Stimulated activated naive B cell treated with anti-CD40 and anti-IgM and Interleukin-4, amounts not matched to agents 10 μg/mL and 1 μg/mL and 100 μg/mL, for 72 hours (primary cell): ENCODE data around the gene KCNQ2.
A peak's percentile ranks its signal among the peaks of the same experiment; 100 is the strongest.

Source experiments
- ATAC-seq, 2 donors: fragments of 150-1000 bp; cut with Tn5 transposase; replicated peaks; 2 replicates each; pipeline ENCODE4 v1.10.0; 2021; ENCODE audit warnings: moderate library complexity in 1 of 2
- DNase-seq: peaks from one replicate; pipeline ENCODE4 v3.0.0; 2021
- H3K27ac Mint-ChIP-seq: one replicate; pipeline ENCODE4 v1.8.0; 2022; ENCODE audit warnings: mild to moderate bottlenecking, mixed read lengths
- H3K27me3 Mint-ChIP-seq, 2 donors: one replicate each; pipeline ENCODE4 v1.8.0; 2022; ENCODE audit warnings: mixed read lengths in 2 of 2
- H3K36me3 Mint-ChIP-seq, 2 donors: one replicate each; pipeline ENCODE4 v1.8.0; 2022; ENCODE audit warnings: mixed read lengths in 2 of 2, mild to moderate bottlenecking in 1 of 2
- H3K4me1 Mint-ChIP-seq, 2 donors: one replicate each; pipeline ENCODE4 v1.8.0; 2022; ENCODE audit warnings: mixed read lengths in 2 of 2, mild to moderate bottlenecking in 1 of 2
- H3K4me3 Mint-ChIP-seq, 2 donors: one replicate each; pipeline ENCODE4 v1.8.0; 2022; ENCODE audit warnings: mild to moderate bottlenecking in 2 of 2, mixed read lengths in 2 of 2, moderate library complexity in 1 of 2
- H3K9me3 Mint-ChIP-seq, 2 donors: one replicate each; pipeline ENCODE4 v1.8.0; 2022; ENCODE audit warnings: mixed read lengths in 2 of 2, mild to moderate bottlenecking in 1 of 2

KCNQ2 gene

DNA sequence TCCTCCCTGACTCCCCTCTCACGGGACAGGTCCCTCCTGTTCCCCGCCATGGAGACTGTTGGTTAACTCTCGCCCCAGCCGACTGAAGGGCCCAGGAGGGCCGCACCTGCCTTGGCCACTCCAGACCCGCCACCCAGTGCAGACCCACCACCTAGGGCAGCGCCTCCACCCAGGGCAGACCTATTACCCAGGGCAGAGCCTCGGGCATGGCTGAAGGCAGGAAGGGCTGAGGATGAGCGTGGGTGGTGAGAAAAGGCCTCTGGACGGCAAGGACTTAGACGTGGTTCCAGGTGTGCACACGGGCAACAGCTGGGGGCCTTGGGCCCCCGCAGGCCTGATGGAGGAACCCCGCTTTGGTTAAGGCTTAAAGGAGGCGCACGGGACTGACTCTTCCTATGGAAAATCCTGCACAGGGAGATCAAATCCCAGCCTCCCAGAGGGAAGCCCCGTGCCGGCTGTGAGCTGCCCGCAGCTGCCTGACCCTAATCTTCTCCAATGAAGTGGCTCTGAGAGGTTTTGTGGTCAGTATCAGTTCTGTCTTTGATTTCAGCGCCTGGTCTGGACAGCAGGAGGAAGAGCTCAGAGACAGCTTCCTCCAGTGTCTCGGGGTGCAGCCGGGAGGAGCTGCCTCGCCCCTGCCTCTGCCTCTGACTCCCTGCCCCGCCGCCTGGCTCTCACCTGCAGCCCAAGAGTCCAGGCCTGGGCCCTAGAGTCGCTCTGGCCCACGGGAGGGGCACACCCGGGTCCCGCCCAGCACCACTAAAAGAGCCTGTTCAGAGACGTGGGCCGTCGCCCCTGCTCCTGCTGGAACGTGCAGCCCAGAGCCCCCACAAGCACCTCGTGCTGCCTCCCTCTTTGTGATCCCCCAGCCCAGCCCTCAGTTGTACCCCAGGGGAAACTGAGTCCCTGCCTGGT is 99.2 kb downstream of the KCNQ2 start:
- H3K27me3 Mint-ChIP-seq = peaks cover 27 to 48% of the 10 kb centered on the region in 2 donors
- no peak overlapping the region for H3K27ac Mint-ChIP-seq
- no peak overlapping the region for H3K4me3 Mint-ChIP-seq
- DNase-seq = no peak
- H3K36me3 Mint-ChIP-seq = no peaks in the 10 kb centered on the region
- H3K4me1 Mint-ChIP-seq = no peaks in the 10 kb centered on the region
- no peaks in the 10 kb centered on the region for H3K9me3 Mint-ChIP-seq
- no peak for ATAC-seq

DNA sequence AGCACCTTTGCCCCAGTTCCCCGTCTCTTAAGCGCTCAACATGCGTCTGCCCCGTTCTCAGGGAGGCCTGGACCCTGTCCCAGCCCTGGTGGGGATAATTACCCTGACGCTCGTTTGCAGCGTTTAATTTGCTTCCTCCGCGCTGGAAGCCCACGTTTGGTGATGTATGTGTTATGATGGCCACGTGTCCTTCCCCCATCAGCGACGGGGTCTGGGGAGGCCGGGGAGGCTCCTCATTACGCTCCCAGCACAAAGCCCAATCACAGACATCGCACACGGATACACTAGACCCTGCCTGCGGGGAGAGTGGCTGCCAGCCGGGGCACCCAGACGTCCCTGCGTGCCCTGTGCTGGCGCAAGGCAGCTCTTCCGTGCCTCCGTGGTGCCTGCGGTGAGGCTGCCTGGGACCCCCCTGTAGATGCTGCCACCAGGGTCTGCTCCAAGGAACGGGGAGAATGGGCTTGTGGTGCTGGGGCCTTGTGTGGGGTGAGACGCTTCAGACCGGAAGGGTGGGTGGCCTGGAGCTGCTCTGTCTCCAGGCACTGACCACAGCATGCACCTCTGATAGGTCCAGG is 101.1 kb downstream of the KCNQ2 start:
- no peak overlapping the region for H3K27ac Mint-ChIP-seq
- H3K36me3 Mint-ChIP-seq = no peaks in the 10 kb centered on the region
- ATAC-seq (no peak), DNase-seq (no peak)
- no peaks in the 10 kb centered on the region for H3K9me3 Mint-ChIP-seq
- H3K4me3 Mint-ChIP-seq = no peak overlapping the region
- peaks cover 19 to 46% of the 10 kb centered on the region in 2 donors for H3K27me3 Mint-ChIP-seq
- H3K4me1 Mint-ChIP-seq = no peaks in the 10 kb centered on the region

DNA sequence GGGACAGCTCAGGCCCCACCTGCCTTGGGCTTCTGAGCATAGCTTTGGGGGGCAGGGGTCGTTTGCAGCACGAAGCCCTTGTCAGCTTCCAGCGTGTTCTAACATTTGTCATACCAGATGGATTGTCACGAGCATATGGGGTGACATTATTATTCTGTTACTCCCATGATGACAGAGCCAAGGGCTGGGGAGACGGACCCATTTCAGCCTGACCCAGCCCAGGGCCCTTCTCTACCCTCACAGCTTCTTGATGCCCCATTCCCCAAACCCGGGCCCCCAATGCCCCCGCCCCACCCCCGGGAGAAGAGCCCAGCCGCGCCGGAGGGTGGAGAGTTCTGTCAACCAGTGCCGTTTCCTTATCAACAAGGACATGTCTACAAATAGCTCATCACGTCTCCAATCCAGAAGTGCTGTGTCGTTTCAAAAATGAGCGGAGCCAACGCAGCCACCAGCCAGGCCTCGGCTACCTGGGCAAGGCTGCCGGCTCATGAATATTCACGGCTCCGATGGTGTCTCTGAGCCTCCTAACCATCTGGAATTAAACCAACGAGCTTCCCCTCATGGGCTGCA is 101.8 kb downstream of the KCNQ2 start:
- Mint-ChIP-seq H3K4me3 (no peak overlapping the region), H3K9me3 (no peaks in the 10 kb centered on the region), H3K4me1 (no peaks in the 10 kb centered on the region)

DNA sequence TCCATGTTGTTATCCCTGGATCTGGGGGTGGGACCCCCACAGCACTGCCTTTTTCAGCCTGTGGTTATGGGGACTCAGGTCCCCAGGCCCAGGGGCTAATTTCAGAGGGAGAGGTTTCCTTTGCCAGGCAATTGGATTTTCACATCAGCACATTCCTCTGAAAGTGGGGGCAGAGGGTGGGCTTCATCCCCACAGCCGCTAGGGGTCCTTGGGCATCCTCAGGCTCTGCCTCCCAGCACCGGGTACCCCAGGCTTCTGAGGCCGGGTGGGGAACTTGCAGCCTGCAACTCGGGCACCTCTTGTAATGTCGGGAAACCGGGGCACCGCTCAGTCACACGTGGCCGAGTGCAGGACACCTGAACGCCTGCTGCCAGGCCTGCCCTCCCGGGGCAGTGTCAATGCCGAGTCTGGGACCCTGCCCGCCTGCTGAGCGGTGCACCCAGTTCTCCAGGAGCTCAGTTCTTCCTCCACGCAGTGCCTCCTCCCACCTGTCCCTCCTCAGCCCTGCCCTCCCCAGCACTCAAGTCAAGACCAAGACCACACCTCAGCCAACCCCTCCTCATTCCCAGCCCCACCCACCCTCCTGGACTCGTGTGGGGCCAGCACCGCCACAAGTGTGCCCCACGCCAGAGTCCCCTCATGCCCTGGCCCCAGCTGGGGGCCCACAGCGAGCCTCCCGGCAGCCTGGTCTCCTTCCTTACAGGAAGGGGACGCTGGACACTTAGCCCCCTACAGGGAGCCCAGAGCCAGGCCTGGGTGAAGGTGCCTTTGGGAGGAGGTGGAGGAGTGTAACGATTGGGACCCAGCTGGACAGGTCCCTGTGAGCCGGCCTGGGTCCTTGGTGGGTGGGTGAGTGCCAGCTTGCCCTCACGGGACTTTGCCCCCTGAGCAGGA is 102.5 kb downstream of the KCNQ2 start:
- Mint-ChIP-seq H3K4me1 (no peaks in the 10 kb centered on the region), H3K4me3 (no peak overlapping the region), H3K36me3 (no peaks in the 10 kb centered on the region)

More for the DNA sequence above, 101.8 kb downstream of the KCNQ2 start:
- Mint-ChIP-seq H3K27ac (no peak overlapping the region), H3K36me3 (no peaks in the 10 kb centered on the region), H3K27me3 (peaks cover 18 to 44% of the 10 kb centered on the region in 2 donors)
- no peak for DNase-seq
- no peak for ATAC-seq

GRCh38 chr20:63369024-63369530 is 103.4 kb downstream of the KCNQ2 start:
- Mint-ChIP-seq H3K27me3 (peaks cover 25 to 47% of the 10 kb centered on the region in 2 donors), H3K4me3 (no peak overlapping the region), H3K9me3 (no peaks in the 10 kb centered on the region), H3K36me3 (no peaks in the 10 kb centered on the region), H3K27ac (no peak overlapping the region), H3K4me1 (no peaks in the 10 kb centered on the region)
- ATAC-seq (no peak), DNase-seq (no peak)

More for the DNA sequence above, 102.5 kb downstream of the KCNQ2 start:
- DNase-seq (no peak), ATAC-seq (no peak)
- peaks cover 22 to 45% of the 10 kb centered on the region in 2 donors for H3K27me3 Mint-ChIP-seq
- no peaks in the 10 kb centered on the region for H3K9me3 Mint-ChIP-seq
- no peak overlapping the region for H3K27ac Mint-ChIP-seq

DNA sequence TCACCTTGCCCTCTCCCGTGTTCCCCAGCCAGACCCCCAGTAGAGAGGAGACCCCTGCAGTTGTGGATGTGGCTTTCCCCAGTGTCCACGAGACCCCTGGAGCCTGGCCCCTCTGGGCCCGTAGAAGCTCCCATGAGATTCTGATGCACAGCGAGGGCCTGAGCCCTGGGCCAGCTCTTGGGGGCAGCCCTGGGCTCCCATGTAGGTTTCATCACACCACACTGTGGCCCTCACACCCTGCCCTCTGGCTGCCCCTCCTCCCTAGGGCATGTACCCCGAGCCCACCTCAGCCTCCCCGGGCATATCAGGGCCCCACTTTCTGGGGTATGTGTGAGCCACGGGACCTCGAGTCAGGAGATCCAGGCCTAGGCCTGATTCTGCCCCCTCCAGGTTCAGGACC is 104.3 kb downstream of the KCNQ2 start:
- Mint-ChIP-seq H3K9me3 (no peaks in the 10 kb centered on the region), H3K36me3 (no peaks in the 10 kb centered on the region), H3K27me3 (peaks cover 29 to 47% of the 10 kb centered on the region in 2 donors), H3K4me3 (no peak overlapping the region), H3K27ac (no peak overlapping the region), H3K4me1 (no peaks in the 10 kb centered on the region)
- ATAC-seq = no peak
- no peak for DNase-seq

- H3K9me3 Mint-ChIP-seq = no peaks in the 10 kb centered on the region
- peaks cover 30 to 47% of the 10 kb centered on the region in 2 donors for H3K27me3 Mint-ChIP-seq
- ATAC-seq (no peak), DNase-seq (no peak)
- H3K36me3 Mint-ChIP-seq = peaks cover 0 to under 1% of the 10 kb centered on the region in 2 donors
- H3K4me1 Mint-ChIP-seq = peaks cover under 1% of the 10 kb centered on the region in 2 donors
- no peak overlapping the region for H3K27ac Mint-ChIP-seq
- H3K4me3 Mint-ChIP-seq = no peak overlapping the region
Observed at GRCh38 chr20:63367446-63368055, 104.9 kb downstream of the KCNQ2 start.

- Mint-ChIP-seq H3K36me3 (peaks cover 0 to 3% of the 10 kb centered on the region in 2 donors), H3K9me3 (no peaks in the 10 kb centered on the region), H3K4me3 (no peak overlapping the region), H3K4me1 (peaks cover 3 to 6% of the 10 kb centered on the region in 2 donors), H3K27me3 (peaks cover 35 to 52% of the 10 kb centered on the region in 2 donors), H3K27ac (no peak overlapping the region)
- DNase-seq (no peak), ATAC-seq (no peak)
Observed at GRCh38 chr20:63366390-63367365, 105.8 kb downstream of the KCNQ2 start.

DNA sequence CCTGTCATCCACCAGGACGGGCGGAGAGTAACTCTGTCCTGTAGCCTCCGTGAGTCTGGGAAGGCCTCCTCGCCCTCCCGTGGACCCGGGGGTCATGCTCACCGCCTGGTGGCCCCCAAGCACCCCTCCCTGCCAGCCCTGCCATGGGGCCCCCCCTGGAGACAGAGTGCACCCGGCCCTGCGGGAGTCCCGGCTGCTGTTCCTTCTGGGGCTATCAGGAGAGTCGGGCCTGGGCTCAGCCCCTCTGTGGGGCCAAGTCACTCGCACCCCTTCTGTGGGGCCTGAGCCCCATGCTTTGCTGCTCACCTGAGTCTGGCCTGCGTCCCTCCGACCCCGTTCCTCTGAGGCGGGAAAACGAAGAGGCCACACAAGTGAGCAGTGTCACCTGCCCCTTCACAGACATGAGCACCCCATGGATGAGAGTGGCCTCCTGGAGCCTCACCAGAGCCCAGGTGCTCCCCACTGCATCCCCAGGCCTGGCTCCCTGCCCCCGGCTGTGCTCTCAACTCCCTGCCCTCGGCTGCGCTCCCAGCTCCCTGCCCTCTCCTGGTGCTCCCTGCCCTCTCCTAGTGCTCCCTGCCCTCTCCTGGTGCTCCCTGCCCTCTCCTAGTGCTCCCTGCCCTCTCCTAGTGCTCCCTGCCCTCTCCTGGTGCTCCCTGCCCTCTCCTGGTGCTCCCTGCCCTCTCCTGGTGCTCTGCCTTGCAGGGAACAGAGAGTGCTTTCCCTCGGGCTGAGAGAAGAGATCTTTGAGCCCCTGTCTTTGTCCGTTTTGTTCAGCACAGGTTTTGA is 106.7 kb downstream of the KCNQ2 start:
- Mint-ChIP-seq H3K27me3 (peaks cover 28 to 43% of the 10 kb centered on the region in 2 donors), H3K9me3 (no peaks in the 10 kb centered on the region), H3K36me3 (peaks cover 0 to 3% of the 10 kb centered on the region in 2 donors), H3K4me1 (peaks cover 3 to 6% of the 10 kb centered on the region in 2 donors), H3K27ac (no peak overlapping the region), H3K4me3 (no peak overlapping the region)
- DNase-seq (no peak), ATAC-seq (no peak)

GRCh38 chr20:63364801-63365585 is 107.5 kb downstream of the KCNQ2 start:
- DNase-seq (no peak), ATAC-seq (no peak)
- H3K27ac Mint-ChIP-seq = no peak overlapping the region
- peaks cover 30 to 50% of the 10 kb centered on the region in 2 donors for H3K27me3 Mint-ChIP-seq
- H3K36me3 Mint-ChIP-seq = peaks cover 0 to 3% of the 10 kb centered on the region in 2 donors
- H3K4me3 Mint-ChIP-seq = no peak overlapping the region
- peaks cover 3 to 6% of the 10 kb centered on the region in 2 donors for H3K4me1 Mint-ChIP-seq
- no peaks in the 10 kb centered on the region for H3K9me3 Mint-ChIP-seq

- Mint-ChIP-seq H3K4me1 (peaks cover 5 to 6% of the 10 kb centered on the region in 2 donors), H3K4me3 (no peak overlapping the region), H3K36me3 (peaks cover 0 to 3% of the 10 kb centered on the region in 2 donors), H3K27ac (peak overlapping the region; percentile 71), H3K9me3 (no peaks in the 10 kb centered on the region), H3K27me3 (peaks cover 39 to 59% of the 10 kb centered on the region in 2 donors)
- ATAC-seq (no peak), DNase-seq (no peak)
Observed at GRCh38 chr20:63363981-63364561, 108.4 kb downstream of the KCNQ2 start.
